HG03097 (cell line): ENCODE data around the gene VSTM4.

Source experiments
- ATAC-seq: cut with Tn5 transposase; IDR thresholded peaks from one replicate; pipeline ENCODE4 v1.9.1; 2021; ENCODE audit not compliant: unreplicated experiment, low FRiP score

VSTM4 gene

GRCh38 chr10:48981310-48981907 lies 133.9 kb downstream of the VSTM4 start:
- no peak for ATAC-seq

GRCh38 chr10:48978318-48978717 lies 137.0 kb downstream of the VSTM4 start:
- no peak for ATAC-seq

- ATAC-seq = no peak
These were observed 139.1 kb downstream of the VSTM4 start for GRCh38 chr10:48976196-48976595.

GRCh38 chr10:48974510-48975156 lies 140.7 kb downstream of the VSTM4 start:
- ATAC-seq = no peak

- ATAC-seq = no peak
These were observed 142.3 kb downstream of the VSTM4 start for GRCh38 chr10:48973065-48973464.

- no peak for ATAC-seq
These were observed 144.7 kb downstream of the VSTM4 start for GRCh38 chr10:48970654-48971053.

GRCh38 chr10:48970046-48970445 lies 145.3 kb downstream of the VSTM4 start:
- ATAC-seq = no peak

- no peak for ATAC-seq
These were observed 147.3 kb downstream of the VSTM4 start for GRCh38 chr10:48968036-48968435.

- no peak for ATAC-seq
These were observed 149.9 kb downstream of the VSTM4 start for GRCh38 chr10:48965460-48965859.
